Transverse colon (tissue), 4 donors: ENCODE measurements around the gene MACROH2A1.

ENCODE experiments used
- CTCF ChIP-seq, 5 experiments: fragments of 200-600 bp in 3 of 5; fragments of 450-650 bp in 2 of 5; sonication (generic) in 3 of 5; IDR thresholded peaks; 1 replicate in 2 of 5; 2 replicates in 3 of 5; pipeline ENCODE4 v1.5.1; 2016 to 2017; ENCODE audit warnings: antibody characterized with exemption in 5 of 5, inconsistent platforms in 3 of 5, mild to moderate bottlenecking in 2 of 5, moderate library complexity in 1 of 5
- POLR2A ChIP-seq: fragments of 450-650 bp; IDR thresholded peaks from one replicate; pipeline ENCODE4 v1.6.1; 2016; ENCODE audit warnings: antibody characterized with exemption, mild to moderate bottlenecking, moderate library complexity
- POLR2AphosphoS5 ChIP-seq, 3 donors: sonication (generic); formaldehyde crosslinking; IDR thresholded peaks; one replicate each; pipeline ENCODE4 v1.6.1; 2016; ENCODE audit warnings: antibody characterized with exemption in 3 of 3

- TF ChIP-seq CTCF (IDR thresholded peaks at IDR 0.05) (no peak), POLR2AphosphoS5 (IDR thresholded peaks at IDR 0.05) (no peak), POLR2A (no peak)
Observed at GRCh38 chr5:135443161-135443960, 44.3 kb upstream of the MACROH2A1 start.
